Measurements from ENCODE around the gene MYL11.

DNA sequence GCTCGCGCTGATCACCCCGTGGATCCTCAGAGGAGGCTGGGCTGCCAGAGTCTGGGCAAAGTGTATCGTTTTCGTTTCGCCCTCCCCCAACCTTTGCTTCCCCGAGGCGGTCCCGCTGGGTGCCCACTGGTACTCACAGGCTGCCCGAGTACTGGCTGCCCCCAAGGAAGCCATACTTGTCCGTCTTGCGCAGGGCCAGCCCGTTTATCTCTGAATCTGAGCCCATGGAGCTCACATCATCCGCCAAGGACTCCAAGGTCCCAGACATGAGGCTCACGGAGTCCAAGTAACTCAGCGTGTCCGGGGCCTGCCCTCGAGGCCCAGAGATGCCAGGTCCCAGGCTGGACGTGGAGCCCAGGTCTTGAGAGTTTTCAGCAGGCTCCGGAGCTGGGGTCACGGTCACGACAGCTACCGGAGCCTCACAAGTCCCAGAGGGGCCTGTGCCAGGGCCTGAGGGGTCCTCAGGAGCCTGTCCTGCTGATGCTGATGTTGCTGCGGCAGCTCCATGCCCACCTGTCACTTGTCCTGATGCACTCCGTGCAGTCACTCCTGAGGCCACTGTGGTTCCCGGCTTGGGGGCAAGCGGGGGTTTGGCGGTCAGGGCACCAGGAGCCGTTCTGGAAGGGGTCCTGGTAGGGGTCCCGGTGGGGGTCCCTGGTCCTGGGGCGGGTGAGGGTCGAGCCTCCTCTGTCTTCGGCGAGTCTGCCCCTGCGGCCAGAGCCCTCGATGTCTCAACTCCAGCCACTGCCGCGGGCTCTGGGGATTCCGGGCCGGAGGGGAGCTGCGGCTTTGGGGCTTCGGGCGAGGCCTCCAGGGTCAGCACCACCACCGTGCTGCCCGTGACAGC is 5.3 kb upstream of the MYL11 start:
- TF ChIP-seq, protein P1, sequence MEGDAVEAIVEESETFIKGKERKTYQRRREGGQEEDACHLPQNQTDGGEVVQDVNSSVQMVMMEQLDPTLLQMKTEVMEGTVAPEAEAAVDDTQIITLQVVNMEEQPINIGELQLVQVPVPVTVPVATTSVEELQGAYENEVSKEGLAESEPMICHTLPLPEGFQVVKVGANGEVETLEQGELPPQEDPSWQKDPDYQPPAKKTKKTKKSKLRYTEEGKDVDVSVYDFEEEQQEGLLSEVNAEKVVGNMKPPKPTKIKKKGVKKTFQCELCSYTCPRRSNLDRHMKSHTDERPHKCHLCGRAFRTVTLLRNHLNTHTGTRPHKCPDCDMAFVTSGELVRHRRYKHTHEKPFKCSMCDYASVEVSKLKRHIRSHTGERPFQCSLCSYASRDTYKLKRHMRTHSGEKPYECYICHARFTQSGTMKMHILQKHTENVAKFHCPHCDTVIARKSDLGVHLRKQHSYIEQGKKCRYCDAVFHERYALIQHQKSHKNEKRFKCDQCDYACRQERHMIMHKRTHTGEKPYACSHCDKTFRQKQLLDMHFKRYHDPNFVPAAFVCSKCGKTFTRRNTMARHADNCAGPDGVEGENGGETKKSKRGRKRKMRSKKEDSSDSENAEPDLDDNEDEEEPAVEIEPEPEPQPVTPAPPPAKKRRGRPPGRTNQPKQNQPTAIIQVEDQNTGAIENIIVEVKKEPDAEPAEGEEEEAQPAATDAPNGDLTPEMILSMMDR (IDR thresholded peaks at IDR 0.05) = no peak
- no peak for TF ChIP-seq POLR2AphosphoS5 (IDR thresholded peaks at IDR 0.05; ENCODE audit: low read depth, low read length)
